Mesodermal cell (in vitro differentiated cells): Measurements from ENCODE around the gene RIC3.
"Not testable (repeated sequence)": the region's sequence is repeated elsewhere in the genome, so short reads cannot be mapped to it uniquely, and the experiment has no call there.

Source experiments
- H3K27ac ChIP-seq: 2 replicates; pipeline ENCODE4 v1.7.0; 2013; ENCODE audit warnings: mild to moderate bottlenecking, low read depth, low read length, moderate library complexity; ENCODE audit not compliant: severe bottlenecking
- H3K36me3 ChIP-seq: 2 replicates; pipeline ENCODE4 v1.7.1; 2013; ENCODE audit warnings: mild to moderate bottlenecking, low read length, moderate library complexity; ENCODE audit not compliant: control insufficient read depth, insufficient read depth
- H3K4me1 ChIP-seq: one replicate; pipeline ENCODE4 v1.7.1; 2013; ENCODE audit warnings: mild to moderate bottlenecking, low read length; ENCODE audit not compliant: insufficient read depth, control insufficient read depth, poor library complexity, severe bottlenecking
- H3K4me3 ChIP-seq: 2 replicates; pipeline ENCODE4 v1.7.0; 2013; ENCODE audit warnings: low read length, control low read depth, mild to moderate bottlenecking; ENCODE audit not compliant: insufficient read depth, poor library complexity, severe bottlenecking; ENCODE audit errors: extremely low read depth
- H3K9me3 ChIP-seq: 2 replicates; pipeline ENCODE4 v1.7.1; 2013; ENCODE audit warnings: mild to moderate bottlenecking, low read length, moderate library complexity; ENCODE audit not compliant: control insufficient read depth
- WGBS, 2 experiments: methylation state at CpG; one replicate each; pipeline ENCODE4 v1.1.5; 2013; ENCODE audit warnings: missing lambda C conversion rate in 2 of 2; ENCODE audit not compliant: insufficient coverage in 2 of 2; 5-methylcytosine and 5-hydroxymethylcytosine counted together

RIC3 gene

GRCh38 chr11:8190431-8190830, 21.6 kb upstream of the RIC3 start:
- H3K4me3 ChIP-seq, result no peak overlapping the region
- H3K9me3 ChIP-seq, result no peaks in the 10 kb centered on the region
- no peaks in the 10 kb centered on the region for H3K36me3 ChIP-seq
- H3K4me1 ChIP-seq, result no peaks in the 10 kb centered on the region
- no peak overlapping the region for H3K27ac ChIP-seq
- WGBS, 2 experiments, result 78 to 100% methylated on average over 1 of the region's 2 CpGs

- no peak overlapping the region for H3K4me3 ChIP-seq
- H3K27ac ChIP-seq, result no peak overlapping the region
- H3K9me3 ChIP-seq, result no peaks in the 10 kb centered on the region
- H3K4me1 ChIP-seq, result no peaks in the 10 kb centered on the region
- no peaks in the 10 kb centered on the region for H3K36me3 ChIP-seq
- no CpG with 5 or more reads among the region's 2 CpGs for WGBS, 2 experiments
Measured at GRCh38 chr11:8186429-8186828, 17.6 kb upstream of the RIC3 start.

- 100% methylated on average over 1 of the region's 5 CpGs; no CpG with 5 or more reads in 1 of the 2 experiments for WGBS, 2 experiments
- Histone ChIP-seq H3K4me3 (no peak overlapping the region), H3K27ac (no peak overlapping the region), H3K9me3 (no peaks in the 10 kb centered on the region), H3K36me3 (no peaks in the 10 kb centered on the region), H3K4me1 (no peaks in the 10 kb centered on the region)
Measured at GRCh38 chr11:8183111-8183510, 14.3 kb upstream of the RIC3 start.

DNA sequence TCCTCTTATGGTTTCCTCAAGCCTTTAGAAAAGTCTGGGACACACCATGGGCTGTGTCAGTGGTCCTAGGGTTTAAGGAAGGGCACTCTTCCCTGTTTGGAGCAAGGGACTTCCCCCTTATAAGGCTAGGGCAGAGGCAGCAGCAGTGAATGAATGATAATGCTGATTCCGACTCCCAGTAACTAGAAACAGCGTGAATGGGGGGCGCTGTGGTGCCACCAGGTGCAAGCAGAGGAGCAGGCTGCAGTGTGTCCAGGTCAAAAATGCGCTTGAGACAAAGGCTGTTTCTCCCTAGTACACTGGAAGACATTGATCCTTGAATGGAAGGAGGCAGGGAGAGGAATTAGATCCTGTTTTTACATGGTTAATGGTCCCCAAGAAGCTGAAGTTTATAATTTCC, 11.6 kb upstream of the RIC3 start:
- whole genome bisulfite sequencing, 2 experiments, result 54 to 62% methylated on average over 3 to 4 of the region's 4 CpGs
- H3K9me3 ChIP-seq, result no peaks in the 10 kb centered on the region
- no peak overlapping the region for H3K4me3 ChIP-seq

GRCh38 chr11:8178297-8178696, 9.5 kb upstream of the RIC3 start:
- Histone ChIP-seq H3K36me3 (no peaks in the 10 kb centered on the region), H3K4me1 (no peaks in the 10 kb centered on the region), H3K4me3 (no peak overlapping the region), H3K9me3 (no peaks in the 10 kb centered on the region), H3K27ac (no peak overlapping the region)
- 100% methylated on average over 1 of the region's 1 CpG; no CpG with 5 or more reads in 1 of the 2 experiments for WGBS, 2 experiments

More for the DNA sequence above, 11.6 kb upstream of the RIC3 start:
- Histone ChIP-seq H3K36me3 (no peaks in the 10 kb centered on the region), H3K27ac (no peak overlapping the region), H3K4me1 (no peaks in the 10 kb centered on the region)

DNA sequence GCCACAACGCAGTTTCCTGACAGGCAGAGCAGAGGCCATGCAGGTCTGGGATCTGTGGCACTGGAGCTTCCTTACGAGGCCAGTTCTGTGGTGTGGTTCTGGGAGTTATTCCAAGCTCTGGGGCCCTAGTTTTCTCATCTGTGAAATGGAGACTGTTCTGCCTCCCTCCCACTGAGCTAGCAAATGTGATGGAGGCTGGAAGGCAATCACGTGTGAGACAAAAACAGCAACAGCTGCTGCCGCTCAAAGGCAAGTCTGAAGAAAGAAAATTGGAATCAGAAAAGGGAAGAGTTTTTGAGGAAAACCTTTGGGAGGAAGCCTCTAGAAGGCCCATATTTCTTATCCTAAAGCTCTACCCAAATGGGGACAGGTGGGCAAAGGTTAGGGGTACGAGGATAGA, 8.3 kb upstream of the RIC3 start:
- H3K4me1 ChIP-seq, result no peaks in the 10 kb centered on the region
- 60 to 69% methylated on average over 4 of the region's 5 CpGs for WGBS, 2 experiments
- no peaks in the 10 kb centered on the region for H3K9me3 ChIP-seq
- H3K36me3 ChIP-seq, result no peaks in the 10 kb centered on the region
- no peak overlapping the region for H3K27ac ChIP-seq
- H3K4me3 ChIP-seq, result no peak overlapping the region

GRCh38 chr11:8167796-8168195, 1.0 kb downstream of the RIC3 start:
- WGBS, 2 experiments, result 76 to 90% methylated on average over 2 to 4 of the region's 4 CpGs
- no peaks in the 10 kb centered on the region for H3K9me3 ChIP-seq
- H3K4me3 ChIP-seq, result no peak overlapping the region
- no peak overlapping the region for H3K27ac ChIP-seq
- no peaks in the 10 kb centered on the region for H3K4me1 ChIP-seq
- no peaks in the 10 kb centered on the region for H3K36me3 ChIP-seq

- H3K4me1 ChIP-seq, result no peaks in the 10 kb centered on the region
- no peak overlapping the region for H3K27ac ChIP-seq
- no peaks in the 10 kb centered on the region for H3K36me3 ChIP-seq
- no peaks in the 10 kb centered on the region for H3K9me3 ChIP-seq
- no peak overlapping the region for H3K4me3 ChIP-seq
Measured at GRCh38 chr11:8164746-8165145, 4.1 kb downstream of the RIC3 start.

DNA sequence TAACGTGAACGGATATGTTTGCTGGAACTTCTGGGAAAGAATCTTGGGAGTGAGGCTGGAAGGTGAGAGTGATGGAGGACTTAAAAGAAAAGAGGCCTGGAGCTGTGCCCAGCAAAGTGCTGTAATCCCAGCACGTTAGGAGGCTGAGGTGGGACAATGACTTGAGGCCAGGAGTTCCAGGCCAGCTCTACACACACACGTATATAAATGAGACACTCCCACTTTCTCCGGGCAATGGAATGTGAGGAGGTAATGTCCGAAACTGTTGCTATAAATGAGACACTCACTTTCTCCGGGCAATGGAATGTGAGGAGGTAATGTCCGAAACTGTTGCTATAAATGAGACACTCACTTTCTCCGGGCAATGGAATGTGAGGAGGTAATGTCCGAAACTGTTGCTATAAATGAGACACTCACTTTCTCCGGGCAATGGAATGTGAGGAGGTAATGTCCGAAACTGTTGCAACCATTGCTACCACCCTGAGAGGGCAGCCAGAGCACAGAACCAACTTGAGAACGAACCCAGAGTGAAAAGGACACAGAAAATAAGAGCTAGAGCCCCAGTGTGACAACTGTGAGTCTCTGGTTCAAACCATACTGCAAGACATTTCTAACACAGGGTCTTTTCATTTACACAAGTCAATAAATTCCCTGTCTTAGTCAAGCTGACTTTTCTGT, 7.1 kb downstream of the RIC3 start:
- H3K4me3 ChIP-seq, H3K4me1 ChIP-seq, H3K9me3 ChIP-seq, H3K36me3 ChIP-seq, H3K27ac ChIP-seq: not testable (repeated sequence)
- 82 to 100% methylated on average over 1 to 3 of the region's 13 CpGs for WGBS, 2 experiments

- H3K9me3 ChIP-seq, result no peaks in the 10 kb centered on the region
- no peaks in the 10 kb centered on the region for H3K36me3 ChIP-seq
- WGBS, 2 experiments, result 100% methylated on average over 1 of the region's 3 CpGs
- no peak overlapping the region for H3K4me3 ChIP-seq
- H3K27ac ChIP-seq, result no peak overlapping the region
- no peaks in the 10 kb centered on the region for H3K4me1 ChIP-seq
Measured at GRCh38 chr11:8156877-8157276, 11.9 kb downstream of the RIC3 start.

DNA sequence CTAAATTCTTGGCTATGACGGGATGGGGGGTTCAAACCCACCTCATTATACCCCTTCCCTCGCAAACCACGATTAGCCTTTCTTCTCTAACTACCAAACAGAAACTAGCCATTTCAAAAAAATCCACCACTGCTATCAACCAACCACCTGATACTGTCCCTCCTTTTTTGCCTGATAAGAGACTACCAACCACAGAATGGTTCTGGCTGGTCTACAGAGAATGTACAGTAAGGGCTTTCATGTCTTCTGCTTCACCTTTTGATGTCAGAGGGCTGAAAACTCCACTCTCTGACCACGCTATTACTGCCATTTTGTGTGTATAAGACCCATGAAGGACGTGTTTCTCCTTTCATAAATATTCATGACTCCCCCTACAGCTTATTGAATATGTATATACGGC, 19.1 kb downstream of the RIC3 start:
- Histone ChIP-seq H3K4me1 (no peaks in the 10 kb centered on the region), H3K9me3 (no peaks in the 10 kb centered on the region), H3K36me3 (no peaks in the 10 kb centered on the region), H3K4me3 (no peak overlapping the region), H3K27ac (no peak overlapping the region)
- WGBS, 2 experiments, result 80 to 89% methylated on average over 4 to 6 of the region's 6 CpGs
